CD14-positive monocyte (primary cell): ENCODE data around the gene SIM2. TPM values are rescaled to one million over a fixed set of nuclear protein-coding genes. Genes with fewer than 3 reads are reported as not detected.

Experiments used
- DNase-seq, 3 donors: peaks; one replicate each; pipeline ENCODE4 v3.0.0-alpha.2; 2011 to 2022
- H2AFZ ChIP-seq: 2 replicates; pipeline ENCODE4 v1.6.0; 2012; ENCODE audit warnings: mild to moderate bottlenecking, low read depth, low read length, inconsistent platforms; ENCODE audit not compliant: insufficient read depth, poor library complexity, severe bottlenecking
- H3K27ac ChIP-seq, 2 donors: 1 replicate in 1 of 2; 2 replicates in 1 of 2; pipeline ENCODE4 v1.5.1; 2012 to 2013; ENCODE audit warnings: low read length in 2 of 2, control low read depth in 1 of 2, inconsistent platforms in 1 of 2, low read depth in 1 of 2, mild to moderate bottlenecking in 1 of 2
- H3K27me3 ChIP-seq, 2 donors: one replicate each; pipeline versions ENCODE4 v1.6.0 to v1.6.1; 2011 to 2013; ENCODE audit warnings: low read length in 2 of 2; ENCODE audit not compliant: control insufficient read depth in 2 of 2, insufficient read depth in 2 of 2
- H3K36me3 ChIP-seq, 2 donors: replicated peaks in 1 of 2; 1 replicate in 1 of 2; 2 replicates in 1 of 2; pipeline versions ENCODE4 v1.5.1 to v1.6.1; 2012 to 2013; ENCODE audit warnings: low read length in 2 of 2, control low read depth in 1 of 2, inconsistent platforms in 1 of 2, mild to moderate bottlenecking in 1 of 2; ENCODE audit not compliant: insufficient read depth in 2 of 2, control insufficient read depth in 1 of 2
- H3K4me1 ChIP-seq, 2 donors: 1 replicate in 1 of 2; 2 replicates in 1 of 2; pipeline versions ENCODE4 v1.5.1 to v1.6.1; 2012 to 2013; ENCODE audit warnings: low read length in 2 of 2, control low read depth in 1 of 2, inconsistent platforms in 1 of 2, mild to moderate bottlenecking in 1 of 2, moderate library complexity in 1 of 2; ENCODE audit not compliant: insufficient read depth in 2 of 2, control insufficient read depth in 1 of 2
- H3K4me2 ChIP-seq: replicated peaks from 2 replicates; pipeline ENCODE3; 2012; ENCODE audit warnings: low read length, moderate library complexity, mild to moderate bottlenecking; ENCODE audit not compliant: poor library complexity, severe bottlenecking; ENCODE audit errors: extremely low read depth
- H3K4me3 ChIP-seq, 3 experiments: fragments of 200-600 bp in 1 of 3; sonication (generic) in 1 of 3; replicated peaks in 1 of 3; 1 replicate in 2 of 3; 2 replicates in 1 of 3; pipeline ENCODE4 v1.5.1; 2011 to 2013; ENCODE audit warnings: low read length in 3 of 3, mild to moderate bottlenecking in 3 of 3, control low read depth in 2 of 3, low read depth in 2 of 3, inconsistent platforms in 1 of 3, moderate library complexity in 1 of 3
- H3K79me2 ChIP-seq: 2 replicates; pipeline ENCODE4 v1.6.0; 2012; ENCODE audit warnings: mild to moderate bottlenecking, control low read depth, inconsistent platforms, low read length, moderate library complexity; ENCODE audit not compliant: insufficient read depth
- H3K9ac ChIP-seq: 2 replicates; pipeline ENCODE4 v1.6.0; 2017; ENCODE audit warnings: low read length, mild to moderate bottlenecking; ENCODE audit not compliant: insufficient read depth, poor library complexity, severe bottlenecking
- H3K9me3 ChIP-seq, 2 donors: replicated peaks in 1 of 2; 1 replicate in 1 of 2; 2 replicates in 1 of 2; pipeline versions ENCODE4 v1.5.1 to v1.6.1; 2012 to 2013; ENCODE audit warnings: low read length in 2 of 2, control low read depth in 1 of 2; ENCODE audit not compliant: control insufficient read depth in 1 of 2, insufficient read depth in 1 of 2
- H4K20me1 ChIP-seq: 2 replicates; pipeline ENCODE4 v1.6.0; 2012; ENCODE audit warnings: mild to moderate bottlenecking, low read length, control low read depth, moderate library complexity; ENCODE audit not compliant: insufficient read depth
- H3K27ac Mint-ChIP-seq, 7 donors: one replicate each; pipeline ENCODE4 v1.8.0; 2020; ENCODE audit warnings: mild to moderate bottlenecking in 7 of 7, mixed read lengths in 7 of 7, moderate library complexity in 6 of 7, inconsistent platforms in 2 of 7
- H3K27me3 Mint-ChIP-seq, 3 donors: one replicate each; pipeline ENCODE4 v1.8.0; 2021 to 2022; ENCODE audit warnings: low read depth in 3 of 3, mild to moderate bottlenecking in 3 of 3, mixed read lengths in 3 of 3, moderate library complexity in 3 of 3, inconsistent platforms in 1 of 3
- H3K36me3 Mint-ChIP-seq, 2 donors: one replicate each; pipeline ENCODE4 v1.8.0; 2020; ENCODE audit warnings: mixed read lengths in 2 of 2, inconsistent platforms in 1 of 2, mild to moderate bottlenecking in 1 of 2
- H3K4me1 Mint-ChIP-seq: one replicate; pipeline ENCODE4 v1.8.0; 2020; ENCODE audit warnings: mild to moderate bottlenecking, mixed read lengths
- H3K4me3 Mint-ChIP-seq, 2 donors: one replicate each; pipeline ENCODE4 v1.8.0; 2020; ENCODE audit warnings: mild to moderate bottlenecking in 2 of 2, mixed read lengths in 2 of 2, moderate library complexity in 1 of 2
- H3K9me3 Mint-ChIP-seq, 7 donors: one replicate each; pipeline ENCODE4 v1.8.0; 2020 to 2022; ENCODE audit warnings: mixed read lengths in 7 of 7, mild to moderate bottlenecking in 6 of 7, moderate library complexity in 6 of 7, inconsistent platforms in 2 of 7
- CTCF ChIP-seq: fragments of 200-600 bp; IDR thresholded peaks from one replicate; pipeline ENCODE4 v1.8.0; 2022; ENCODE audit warnings: antibody characterized with exemption, mild to moderate bottlenecking
- WGBS: methylation state at CpG from one replicate; pipeline ENCODE4 v1.1.5; 2013; ENCODE audit warnings: missing lambda C conversion rate; ENCODE audit not compliant: insufficient coverage; 5-methylcytosine and 5-hydroxymethylcytosine counted together
- intact Hi-C, 2 donors: fragments of 100-400 bp; cut with micrococcal nuclease; formaldehyde crosslinking; loops; one replicate each; pipeline versions ENCODE4 v1.15.0 to v1.15.1; 2023
- polyA plus RNA-seq, 3 donors: library from polyadenylated mRNA; depleted of rRNA in 1 of 3; unstranded in 2 of 3; stranded (reverse) in 1 of 3; fragments of 300-500 nt in 2 of 3; fragments of >200 nt in 1 of 3; fragmentation: Illumina TruSeq in 2 of 3; gene quantifications; 1 replicate in 2 of 3; 2 replicates in 1 of 3; pipeline ENCODE4 v1.2.3, GENCODE V29; 2012 to 2021

The SIM2 gene
- polyA plus RNA-seq, 3 donors = not detected

- no peak overlapping the region for H3K27ac ChIP-seq
- Mint-ChIP-seq H3K4me3 (no peak overlapping the region), H3K36me3 (no peaks in the 10 kb centered on the region), H3K9me3 (peaks cover 11 to 20% (median 18%) of the 10 kb centered on the region in 7 donors), H3K4me1 (no peaks in the 10 kb centered on the region), H3K27ac (no peak overlapping the region), H3K27me3 (peaks cover 0 to 5% (median 2%) of the 10 kb centered on the region in 3 donors)
- no peaks in the 10 kb centered on the region for H3K4me1 ChIP-seq
- H3K27me3 ChIP-seq = no peaks in the 10 kb centered on the region
- no peak overlapping the region for H2AFZ ChIP-seq
- H3K9ac ChIP-seq = no peak overlapping the region
- no peaks in the 10 kb centered on the region for H3K79me2 ChIP-seq
- 98% methylated on average over 12 of the region's 21 CpGs for WGBS
- H3K9me3 ChIP-seq = peaks cover 15 to 22% of the 10 kb centered on the region in 2 donors
- no peaks in the 10 kb centered on the region for H3K36me3 ChIP-seq
- H3K4me3 ChIP-seq = no peak overlapping the region
- no peak for DNase-seq
- no peak for TF ChIP-seq CTCF
- no peak overlapping the region for H3K4me2 ChIP-seq
- intact Hi-C loops = no loop called here
- H4K20me1 ChIP-seq = no peaks in the 10 kb centered on the region
Measured at GRCh38 chr21:36791695-36792470, 93.0 kb downstream of the SIM2 start.

- Mint-ChIP-seq H3K9me3 (peaks cover 13 to 24% (median 18%) of the 10 kb centered on the region in 7 donors), H3K27ac (no peak overlapping the region), H3K27me3 (peaks cover 0 to 5% (median 2%) of the 10 kb centered on the region in 3 donors), H3K4me1 (no peaks in the 10 kb centered on the region), H3K4me3 (no peak overlapping the region), H3K36me3 (no peaks in the 10 kb centered on the region)
- Histone ChIP-seq H3K27me3 (no peaks in the 10 kb centered on the region), H3K36me3 (no peaks in the 10 kb centered on the region), H3K4me3 (no peak overlapping the region), H3K9ac (no peak overlapping the region), H3K4me1 (no peaks in the 10 kb centered on the region), H2AFZ (no peak overlapping the region), H4K20me1 (no peaks in the 10 kb centered on the region), H3K9me3 (peaks cover 17 to 25% of the 10 kb centered on the region in 2 donors), H3K27ac (no peak overlapping the region), H3K79me2 (no peaks in the 10 kb centered on the region), H3K4me2 (no peak overlapping the region)
- WGBS = 92% methylated on average over 5 of the region's 6 CpGs
- TF ChIP-seq CTCF = no peak
- intact Hi-C loops = no loop called here
- DNase-seq = no peak
Measured at GRCh38 chr21:36792505-36792967, 93.6 kb downstream of the SIM2 start.
